OCI-M2 (cell line): ENCODE results near the gene NUFIP2.

ENCODE experiments used
- DNase-seq: peaks from one replicate; lab custom pipeline; 2025; ENCODE audit not compliant: unreplicated experiment; lab: John Stamatoyannopoulos, UW

The NUFIP2 gene

DNA sequence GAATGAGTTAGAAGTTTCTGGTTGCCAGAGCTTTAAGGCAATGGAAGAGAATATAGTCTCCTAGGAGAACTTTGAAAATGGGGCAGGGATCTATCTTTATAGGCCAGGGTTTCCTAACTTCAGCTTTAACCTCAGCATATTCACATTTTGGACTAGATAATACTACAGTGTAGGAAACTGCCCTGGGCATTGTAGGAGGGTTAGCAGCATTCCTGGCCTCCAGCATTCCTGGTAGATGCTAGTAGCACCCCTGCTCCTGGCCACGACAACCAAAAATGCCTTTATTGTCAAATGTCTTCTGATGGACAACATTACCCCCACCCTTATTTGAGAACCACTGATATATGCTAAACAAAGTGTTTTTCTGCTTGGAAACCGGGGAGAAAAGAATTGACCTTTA, 86.0 kb downstream of the NUFIP2 start:
- DNase-seq: no peak
